ENCODE results near the gene UBN2.
"Not testable (repeated sequence)": the region's sequence is repeated elsewhere in the genome, so short reads cannot be mapped to it uniquely, and the experiment has no call there.

Gene UBN2

GRCh38 chr7:139230774-139231512 is at the start of gene UBN2:
Gene UBN2, plus strand, starts transcription at chr7:139231237. Its CDS starts 248 bp downstream, at chr7:139231485.
- peak; percentile 96 to 97 for DNase-seq

- no peak for DNase-seq
Observed at GRCh38 chr7:139181404-139181803, 49.6 kb upstream of the UBN2 start.

GRCh38 chr7:139182363-139182762 is 48.7 kb upstream of the UBN2 start:
- DNase-seq: no peak

GRCh38 chr7:139183251-139183650 is 47.8 kb upstream of the UBN2 start:
- no peak for DNase-seq

- DNase-seq: no peak
Observed at GRCh38 chr7:139183878-139184338, 47.1 kb upstream of the UBN2 start.

GRCh38 chr7:139186146-139186545 is 44.9 kb upstream of the UBN2 start:
- DNase-seq: no peak

- no peak for DNase-seq
Observed at GRCh38 chr7:139189357-139189756, 41.7 kb upstream of the UBN2 start.

- DNase-seq: no peak
Observed at GRCh38 chr7:139192014-139192706, 38.9 kb upstream of the UBN2 start.

DNA sequence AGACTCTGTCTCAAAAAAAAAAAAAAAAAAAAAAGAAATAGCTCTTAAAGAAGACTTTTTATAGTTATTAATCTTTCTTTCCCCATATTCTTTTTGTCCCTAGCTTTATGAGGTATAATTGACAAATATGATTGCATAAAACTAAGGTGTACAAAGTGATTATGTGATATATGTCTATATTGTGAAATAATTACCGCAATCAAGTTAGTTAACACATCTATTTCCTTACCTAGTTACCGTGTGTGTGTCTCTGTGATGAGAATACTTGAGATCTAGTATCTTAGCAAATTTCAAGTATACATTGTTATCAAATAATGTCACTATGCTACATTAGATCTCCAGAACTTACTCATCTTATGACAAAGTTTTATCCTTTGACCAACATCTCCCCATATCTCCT is 30.7 kb upstream of the UBN2 start:
- no peak for DNase-seq

- no peak for DNase-seq
Observed at GRCh38 chr7:139203992-139204391, 27.0 kb upstream of the UBN2 start.

- no peak for DNase-seq
Observed at GRCh38 chr7:139205843-139206242, 25.2 kb upstream of the UBN2 start.

GRCh38 chr7:139212133-139212532 is 18.9 kb upstream of the UBN2 start:
- no peak for DNase-seq

DNA sequence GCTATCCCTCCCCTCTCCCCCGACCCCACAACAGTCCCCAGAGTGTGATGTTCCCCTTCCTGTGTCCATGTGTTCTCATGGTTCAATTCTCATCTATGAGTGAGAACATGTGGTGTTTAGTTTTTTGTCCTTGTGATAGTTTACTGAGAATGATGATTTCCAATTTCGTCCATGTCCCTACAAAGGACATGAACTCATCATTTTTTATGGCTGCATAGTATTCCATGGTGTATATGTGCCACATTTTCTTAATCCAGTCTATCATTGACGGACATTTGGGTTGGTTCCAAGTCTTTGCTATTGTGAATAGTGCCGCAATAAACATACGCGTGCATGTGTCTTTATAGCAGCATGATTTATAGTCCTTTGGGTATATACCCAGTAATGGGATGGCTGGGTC is 17.5 kb upstream of the UBN2 start:
- DNase-seq: not testable (repeated sequence)

DNA sequence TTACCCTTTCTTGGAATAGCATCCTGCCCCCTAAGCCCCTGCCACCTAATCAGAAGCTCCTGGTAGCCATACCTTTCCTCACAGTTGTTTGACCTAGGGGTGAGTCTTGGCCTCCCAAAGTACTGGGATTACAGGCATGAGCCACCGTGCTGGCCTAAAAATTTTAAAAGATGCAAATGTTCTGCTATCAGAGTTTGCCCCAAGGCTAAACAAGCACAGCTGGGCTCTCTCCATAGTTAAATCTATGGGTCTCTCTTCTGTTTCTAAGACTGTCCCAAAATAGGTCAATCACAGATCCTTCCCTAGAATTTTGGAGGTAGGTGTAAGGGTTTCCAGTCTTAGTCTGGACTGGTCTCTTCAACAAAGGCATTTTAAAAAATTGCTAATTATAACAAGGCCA is 12.9 kb upstream of the UBN2 start:
- DNase-seq: no peak

- no peak for DNase-seq
Observed at GRCh38 chr7:139224219-139224618, 6.8 kb upstream of the UBN2 start.

- not testable (repeated sequence) for DNase-seq
Observed at GRCh38 chr7:139224836-139225235, 6.2 kb upstream of the UBN2 start.

GRCh38 chr7:139225286-139226157 is 5.5 kb upstream of the UBN2 start:
- not testable (repeated sequence) for DNase-seq

DNA sequence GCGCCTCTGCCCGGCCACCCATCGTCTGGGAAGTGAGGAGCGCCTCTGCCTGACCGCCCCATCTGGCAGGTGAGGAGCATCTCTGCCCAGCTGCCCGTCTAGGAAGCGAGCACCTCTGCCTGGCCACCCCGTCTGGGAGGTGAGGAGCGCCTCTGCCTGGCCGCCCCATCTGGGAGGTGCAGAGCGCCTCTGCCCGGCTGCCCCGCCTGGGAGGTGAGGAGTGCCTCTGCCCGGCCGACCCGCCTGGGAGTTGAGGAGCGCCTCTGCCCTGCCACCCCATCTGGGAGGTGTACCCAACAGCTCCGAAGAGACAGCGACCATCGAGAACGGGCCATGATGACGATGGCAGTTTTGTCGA is 4.9 kb upstream of the UBN2 start:
- DNase-seq: not testable (repeated sequence)

GRCh38 chr7:139226988-139227488 is 4.0 kb upstream of the UBN2 start:
- DNase-seq: not testable (repeated sequence)

- DNase-seq: no peak
Observed at GRCh38 chr7:139230023-139230422, 1.0 kb upstream of the UBN2 start.

- DNase-seq: no peak
Observed at GRCh38 chr7:139230484-139230773, 608 bp upstream of the UBN2 start.

GRCh38 chr7:139231513-139232376 is 708 bp downstream of the UBN2 start:
- peak; percentile 28 to 33 for DNase-seq

DNA sequence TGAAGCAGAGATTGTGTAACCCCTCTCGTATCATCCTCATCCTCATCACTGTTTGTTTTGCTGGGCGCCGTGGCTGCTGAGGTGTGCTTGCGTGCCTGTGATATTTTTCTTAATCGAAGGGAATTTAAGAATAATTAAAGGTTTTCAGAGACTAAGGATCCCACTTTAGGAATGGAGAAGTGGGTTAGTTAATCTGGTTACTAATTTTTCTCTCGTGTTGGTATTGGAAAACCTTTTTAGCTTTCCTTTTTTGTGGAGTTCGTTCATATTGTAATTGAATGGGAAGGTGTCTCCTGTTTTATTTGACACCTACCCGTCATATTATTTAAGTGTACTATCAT is 1.3 kb downstream of the UBN2 start:
- DNase-seq: no peak

Measured in activated CD4-positive, alpha-beta T cell treated with anti-CD3 and anti-CD28 coated beads, Interleukin-2, amount 50 U/mL, for 48 hours (primary cell).